Neural cell (in vitro differentiated cells): ENCODE results near the gene TRAPPC13. TPM values are rescaled to one million over a fixed set of nuclear protein-coding genes. Genes with fewer than 3 reads are reported as not detected.

Experiments used
- H2AFZ ChIP-seq: fragments of 200-600, 300-800 bp; sonication (generic), shearing (Covaris generic); 2 replicates; pipeline ENCODE4 v1.6.0; 2014; ENCODE audit warnings: low read depth, mild to moderate bottlenecking, antibody characterized with exemption, low read length, moderate library complexity
- H3F3A ChIP-seq: fragments of 200-600 bp; shearing (Covaris generic); 2 replicates; pipeline ENCODE4 v1.6.1; 2016; ENCODE audit warnings: mild to moderate bottlenecking, moderate library complexity, mixed read lengths, antibody characterized with exemption, low read length; ENCODE audit not compliant: insufficient read depth, poor library complexity, severe bottlenecking
- H3K27ac ChIP-seq: fragments of 200-600, 300-800 bp; sonication (generic), shearing (Covaris generic); 2 replicates; pipeline ENCODE4 v1.5.1; 2014; ENCODE audit warnings: mild to moderate bottlenecking, low read length, moderate library complexity
- H3K27me3 ChIP-seq: fragments of 300-800, 200-600 bp; sonication (generic), shearing (Covaris generic); 2 replicates; pipeline ENCODE4 v1.6.0; 2014; ENCODE audit warnings: mild to moderate bottlenecking, low read depth, low read length, moderate library complexity; ENCODE audit not compliant: insufficient read depth
- H3K36me3 ChIP-seq: fragments of 300-800, 200-600 bp; sonication (generic), shearing (Covaris generic); 2 replicates; pipeline ENCODE4 v1.5.1; 2014; ENCODE audit warnings: mild to moderate bottlenecking, antibody characterized with exemption, low read length, moderate library complexity; ENCODE audit not compliant: insufficient read depth
- H3K4me2 ChIP-seq: fragments of 300-800, 200-600 bp; sonication (generic), shearing (Covaris generic); 2 replicates; pipeline ENCODE4 v1.6.0; 2014; ENCODE audit warnings: mild to moderate bottlenecking, low read length
- H3K4me3 ChIP-seq: fragments of 300-800, 200-600 bp; sonication (generic), shearing (Covaris generic); 2 replicates; pipeline ENCODE4 v1.5.1; 2014; ENCODE audit warnings: mild to moderate bottlenecking, low read length, moderate library complexity
- H3K79me2 ChIP-seq: fragments of 200-600 bp; shearing (Covaris generic); replicated peaks from 2 replicates; pipeline ENCODE4 v1.6.0; 2014; ENCODE audit warnings: mild to moderate bottlenecking, low read length, moderate library complexity; ENCODE audit not compliant: insufficient read depth
- H3K9ac ChIP-seq: fragments of 300-800, 200-600 bp; sonication (generic), shearing (Covaris generic); 2 replicates; pipeline ENCODE4 v1.6.1; 2016; ENCODE audit warnings: mild to moderate bottlenecking, low read length, mixed read lengths
- H3K9me2 ChIP-seq: fragments of 200-600 bp; shearing (Covaris generic); 2 replicates; pipeline ENCODE4 v1.6.1; 2016; ENCODE audit warnings: mild to moderate bottlenecking, low read length, mixed read lengths; ENCODE audit not compliant: insufficient read depth
- H3K9me3 ChIP-seq: fragments of 200-600, 300-800 bp; sonication (generic), shearing (Covaris generic); 2 replicates; pipeline ENCODE4 v1.6.1; 2016; ENCODE audit warnings: mild to moderate bottlenecking, mixed run types, low read length, moderate library complexity, mixed read lengths
- H4K20me1 ChIP-seq: fragments of 200-600 bp; shearing (Covaris generic); 2 replicates; pipeline ENCODE4 v1.6.1; 2016; ENCODE audit warnings: mild to moderate bottlenecking, mixed run types; ENCODE audit not compliant: insufficient read depth
- EP300 ChIP-seq: fragments of 450-650 bp; conservative IDR thresholded peaks from 2 replicates; pipeline ENCODE4 v1.6.1; 2014; ENCODE audit warnings: antibody characterized with exemption, mild to moderate bottlenecking, moderate library complexity; ENCODE audit not compliant: poor library complexity, severe bottlenecking
- EZH2 ChIP-seq: fragments of 200-600, 300-800 bp; shearing (Covaris generic), sonication (generic); IDR thresholded peaks from 2 replicates; pipeline ENCODE4 v1.6.1; 2014; ENCODE audit warnings: antibody characterized with exemption, low read length, borderline replicate concordance, mild to moderate bottlenecking; ENCODE audit not compliant: insufficient read depth, poor library complexity, severe bottlenecking
- MXI1 ChIP-seq: fragments of 450-650 bp; conservative IDR thresholded peaks from 2 replicates; pipeline ENCODE4 v1.6.1; 2014; ENCODE audit warnings: antibody characterized with exemption, mild to moderate bottlenecking; ENCODE audit not compliant: poor library complexity, severe bottlenecking
- POLR2AphosphoS5 ChIP-seq: IDR thresholded peaks from 2 replicates; pipeline ENCODE4 v1.6.1; 2012
- RAD21 ChIP-seq: fragments of 450-650 bp; conservative IDR thresholded peaks from 2 replicates; pipeline ENCODE4 v1.6.1; 2014; ENCODE audit warnings: antibody characterized with exemption, mild to moderate bottlenecking, moderate library complexity
- REST ChIP-seq: IDR thresholded peaks from 2 replicates; pipeline ENCODE4 v1.6.1; 2012; ENCODE audit warnings: borderline replicate concordance
- SMC3 ChIP-seq: fragments of 450-650 bp; conservative IDR thresholded peaks from 2 replicates; pipeline ENCODE4 v1.6.1; 2014; ENCODE audit warnings: antibody characterized with exemption, mild to moderate bottlenecking, moderate library complexity; ENCODE audit not compliant: poor library complexity
- TAF1 ChIP-seq: IDR thresholded peaks from 2 replicates; pipeline ENCODE4 v1.6.1; 2012; ENCODE audit warnings: low read depth
- polyA plus RNA-seq: library from polyadenylated mRNA; depleted of rRNA; stranded (reverse); fragments of >200 nt; gene quantifications from 2 replicates; pipeline ENCODE4 v1.2.3, GENCODE V29; 2014
- TF ChIP-seq, protein P1 (sequence below): fragments of 450-650 bp; IDR thresholded peaks from 2 replicates; pipeline ENCODE4 v1.5.1; 2014; ENCODE audit warnings: antibody characterized with exemption, mild to moderate bottlenecking, moderate library complexity; ENCODE audit not compliant: poor library complexity, severe bottlenecking

TRAPPC13 gene
- polyA plus RNA-seq, 1 donor from 2014 or later: 80.3 TPM

DNA sequence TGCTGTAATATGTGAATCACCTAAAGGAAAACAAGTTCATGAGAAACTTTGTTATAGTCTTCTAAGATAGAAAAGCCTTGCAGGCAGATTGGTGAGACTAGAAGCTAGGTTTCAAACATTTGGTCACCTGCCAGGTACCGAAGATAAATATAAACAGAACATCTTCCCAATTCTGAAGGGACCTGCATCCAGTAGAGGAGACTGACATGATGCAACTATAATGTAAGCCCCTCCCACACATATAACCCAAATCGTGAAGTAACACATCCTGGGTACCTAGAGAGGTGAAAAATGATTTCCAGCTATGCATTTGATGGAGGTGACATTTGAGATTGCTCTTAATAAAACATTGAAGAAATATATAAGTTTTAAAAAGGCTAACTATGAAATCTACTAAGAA, 29.9 kb downstream of the TRAPPC13 start:
- H3K9me3 ChIP-seq: no peaks in the 10 kb centered on the region
- no peak overlapping the region for H2AFZ ChIP-seq
- H3K27me3 ChIP-seq: no peaks in the 10 kb centered on the region
- H3K4me2 ChIP-seq: no peak overlapping the region
- H3K27ac ChIP-seq: no peak overlapping the region
- TF ChIP-seq EP300 (no peak), SMC3 (no peak), POLR2AphosphoS5 (no peak), RAD21 (no peak), REST (no peak), TAF1 (no peak), MXI1 (no peak), EZH2 (no peak)
- TF ChIP-seq, protein P1, sequence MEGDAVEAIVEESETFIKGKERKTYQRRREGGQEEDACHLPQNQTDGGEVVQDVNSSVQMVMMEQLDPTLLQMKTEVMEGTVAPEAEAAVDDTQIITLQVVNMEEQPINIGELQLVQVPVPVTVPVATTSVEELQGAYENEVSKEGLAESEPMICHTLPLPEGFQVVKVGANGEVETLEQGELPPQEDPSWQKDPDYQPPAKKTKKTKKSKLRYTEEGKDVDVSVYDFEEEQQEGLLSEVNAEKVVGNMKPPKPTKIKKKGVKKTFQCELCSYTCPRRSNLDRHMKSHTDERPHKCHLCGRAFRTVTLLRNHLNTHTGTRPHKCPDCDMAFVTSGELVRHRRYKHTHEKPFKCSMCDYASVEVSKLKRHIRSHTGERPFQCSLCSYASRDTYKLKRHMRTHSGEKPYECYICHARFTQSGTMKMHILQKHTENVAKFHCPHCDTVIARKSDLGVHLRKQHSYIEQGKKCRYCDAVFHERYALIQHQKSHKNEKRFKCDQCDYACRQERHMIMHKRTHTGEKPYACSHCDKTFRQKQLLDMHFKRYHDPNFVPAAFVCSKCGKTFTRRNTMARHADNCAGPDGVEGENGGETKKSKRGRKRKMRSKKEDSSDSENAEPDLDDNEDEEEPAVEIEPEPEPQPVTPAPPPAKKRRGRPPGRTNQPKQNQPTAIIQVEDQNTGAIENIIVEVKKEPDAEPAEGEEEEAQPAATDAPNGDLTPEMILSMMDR: no peak
- H3K79me2 ChIP-seq: no peaks in the 10 kb centered on the region
- H3K9ac ChIP-seq: no peak overlapping the region
- no peaks in the 10 kb centered on the region for H3K9me2 ChIP-seq
- H3F3A ChIP-seq: no peaks in the 10 kb centered on the region
- H3K4me3 ChIP-seq: no peak overlapping the region
- H4K20me1 ChIP-seq: no peaks in the 10 kb centered on the region
- no peaks in the 10 kb centered on the region for H3K36me3 ChIP-seq

DNA sequence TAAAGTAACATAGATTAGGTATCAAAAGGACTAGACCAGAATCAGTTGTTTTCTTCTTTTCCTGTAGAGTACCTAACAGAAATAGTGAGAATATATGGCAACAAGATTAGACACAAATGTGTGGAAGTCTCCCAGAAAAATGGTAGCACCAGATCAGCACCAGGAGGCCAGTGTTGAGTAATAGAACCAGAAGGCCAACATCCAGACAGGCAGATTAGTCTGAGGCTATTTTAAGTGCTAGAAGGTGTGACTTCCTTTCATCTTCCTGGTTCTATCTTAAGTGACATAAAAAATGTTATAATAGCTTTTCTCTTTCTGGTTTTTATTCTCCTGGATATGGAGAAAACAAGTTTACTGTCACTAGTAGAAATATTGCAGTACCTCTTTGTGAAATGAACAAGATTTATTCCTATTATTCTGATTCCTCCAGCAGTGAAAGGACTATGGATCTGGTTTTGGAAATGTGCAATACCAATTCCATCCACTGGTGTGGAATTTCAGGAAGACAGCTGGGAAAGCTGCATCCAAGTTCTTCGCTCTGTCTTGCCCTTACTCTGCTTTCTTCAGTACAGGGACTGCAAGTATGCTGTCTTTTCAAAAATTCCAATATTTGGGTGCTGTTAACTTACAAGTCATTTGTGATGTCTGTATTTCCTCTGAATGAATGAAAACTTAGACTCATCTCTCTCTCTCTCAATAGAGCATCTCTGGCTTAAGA, 39.1 kb downstream of the TRAPPC13 start:
- Histone ChIP-seq H3K4me2 (no peak overlapping the region), H3K4me3 (no peak overlapping the region), H3K9me3 (no peaks in the 10 kb centered on the region), H3K79me2 (no peaks in the 10 kb centered on the region), H3K9me2 (no peaks in the 10 kb centered on the region), H4K20me1 (no peaks in the 10 kb centered on the region), H3F3A (no peaks in the 10 kb centered on the region), H2AFZ (no peak overlapping the region), H3K36me3 (peaks cover 4% of the 10 kb centered on the region), H3K27me3 (no peaks in the 10 kb centered on the region), H3K9ac (no peak overlapping the region), H3K27ac (no peak overlapping the region)
- TF ChIP-seq, protein P1: peak; percentile 27
- TF ChIP-seq POLR2AphosphoS5 (no peak), SMC3 (no peak)
